ENCODE measurements around the gene NCBP2L.

DNA sequence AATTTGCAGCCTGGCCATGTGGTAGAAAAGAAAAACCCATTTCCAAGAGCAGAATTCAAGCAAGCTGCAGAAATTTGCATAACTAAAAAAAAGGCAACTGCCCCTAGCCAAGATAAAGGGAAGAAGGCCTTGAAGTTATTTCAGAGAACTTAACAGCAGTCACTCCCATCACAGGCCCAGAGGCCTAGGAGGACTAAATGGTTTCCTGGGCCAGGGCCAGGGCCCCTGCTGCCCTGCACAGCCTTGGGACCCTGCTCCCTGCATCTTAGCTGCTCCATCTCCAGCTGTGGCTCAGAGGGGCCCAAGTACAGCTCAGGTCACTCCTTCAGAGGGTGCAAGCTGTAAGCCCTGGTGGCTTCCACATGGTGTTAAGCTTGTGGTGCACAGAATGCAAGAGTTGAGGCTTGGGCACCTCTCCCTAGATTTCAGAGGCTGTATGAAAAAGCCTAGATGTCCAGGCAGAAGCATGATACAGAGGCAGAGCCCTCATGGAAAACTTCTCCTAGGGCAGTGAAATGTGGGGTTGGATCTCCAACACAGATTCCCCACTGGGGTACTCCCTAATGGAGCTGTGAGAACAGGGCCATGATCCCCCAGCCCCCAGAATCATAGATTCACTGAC lies 41.5 kb downstream of the NCBP2L start:
- TF ChIP-seq, protein P1, sequence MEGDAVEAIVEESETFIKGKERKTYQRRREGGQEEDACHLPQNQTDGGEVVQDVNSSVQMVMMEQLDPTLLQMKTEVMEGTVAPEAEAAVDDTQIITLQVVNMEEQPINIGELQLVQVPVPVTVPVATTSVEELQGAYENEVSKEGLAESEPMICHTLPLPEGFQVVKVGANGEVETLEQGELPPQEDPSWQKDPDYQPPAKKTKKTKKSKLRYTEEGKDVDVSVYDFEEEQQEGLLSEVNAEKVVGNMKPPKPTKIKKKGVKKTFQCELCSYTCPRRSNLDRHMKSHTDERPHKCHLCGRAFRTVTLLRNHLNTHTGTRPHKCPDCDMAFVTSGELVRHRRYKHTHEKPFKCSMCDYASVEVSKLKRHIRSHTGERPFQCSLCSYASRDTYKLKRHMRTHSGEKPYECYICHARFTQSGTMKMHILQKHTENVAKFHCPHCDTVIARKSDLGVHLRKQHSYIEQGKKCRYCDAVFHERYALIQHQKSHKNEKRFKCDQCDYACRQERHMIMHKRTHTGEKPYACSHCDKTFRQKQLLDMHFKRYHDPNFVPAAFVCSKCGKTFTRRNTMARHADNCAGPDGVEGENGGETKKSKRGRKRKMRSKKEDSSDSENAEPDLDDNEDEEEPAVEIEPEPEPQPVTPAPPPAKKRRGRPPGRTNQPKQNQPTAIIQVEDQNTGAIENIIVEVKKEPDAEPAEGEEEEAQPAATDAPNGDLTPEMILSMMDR (IDR thresholded peaks at IDR 0.05), result no peak
- TF ChIP-seq, protein P2, sequence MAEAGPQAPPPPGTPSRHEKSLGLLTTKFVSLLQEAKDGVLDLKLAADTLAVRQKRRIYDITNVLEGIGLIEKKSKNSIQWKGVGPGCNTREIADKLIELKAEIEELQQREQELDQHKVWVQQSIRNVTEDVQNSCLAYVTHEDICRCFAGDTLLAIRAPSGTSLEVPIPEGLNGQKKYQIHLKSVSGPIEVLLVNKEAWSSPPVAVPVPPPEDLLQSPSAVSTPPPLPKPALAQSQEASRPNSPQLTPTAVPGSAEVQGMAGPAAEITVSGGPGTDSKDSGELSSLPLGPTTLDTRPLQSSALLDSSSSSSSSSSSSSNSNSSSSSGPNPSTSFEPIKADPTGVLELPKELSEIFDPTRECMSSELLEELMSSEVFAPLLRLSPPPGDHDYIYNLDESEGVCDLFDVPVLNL (CRISPR knock-in tag; IDR thresholded peaks at IDR 0.05; ENCODE audit: borderline replicate concordance, low read depth), result no peak
- TF ChIP-seq GABPB1 (CRISPR knock-in tag; IDR thresholded peaks at IDR 0.05), result no peak
- TF ChIP-seq, protein P3, sequence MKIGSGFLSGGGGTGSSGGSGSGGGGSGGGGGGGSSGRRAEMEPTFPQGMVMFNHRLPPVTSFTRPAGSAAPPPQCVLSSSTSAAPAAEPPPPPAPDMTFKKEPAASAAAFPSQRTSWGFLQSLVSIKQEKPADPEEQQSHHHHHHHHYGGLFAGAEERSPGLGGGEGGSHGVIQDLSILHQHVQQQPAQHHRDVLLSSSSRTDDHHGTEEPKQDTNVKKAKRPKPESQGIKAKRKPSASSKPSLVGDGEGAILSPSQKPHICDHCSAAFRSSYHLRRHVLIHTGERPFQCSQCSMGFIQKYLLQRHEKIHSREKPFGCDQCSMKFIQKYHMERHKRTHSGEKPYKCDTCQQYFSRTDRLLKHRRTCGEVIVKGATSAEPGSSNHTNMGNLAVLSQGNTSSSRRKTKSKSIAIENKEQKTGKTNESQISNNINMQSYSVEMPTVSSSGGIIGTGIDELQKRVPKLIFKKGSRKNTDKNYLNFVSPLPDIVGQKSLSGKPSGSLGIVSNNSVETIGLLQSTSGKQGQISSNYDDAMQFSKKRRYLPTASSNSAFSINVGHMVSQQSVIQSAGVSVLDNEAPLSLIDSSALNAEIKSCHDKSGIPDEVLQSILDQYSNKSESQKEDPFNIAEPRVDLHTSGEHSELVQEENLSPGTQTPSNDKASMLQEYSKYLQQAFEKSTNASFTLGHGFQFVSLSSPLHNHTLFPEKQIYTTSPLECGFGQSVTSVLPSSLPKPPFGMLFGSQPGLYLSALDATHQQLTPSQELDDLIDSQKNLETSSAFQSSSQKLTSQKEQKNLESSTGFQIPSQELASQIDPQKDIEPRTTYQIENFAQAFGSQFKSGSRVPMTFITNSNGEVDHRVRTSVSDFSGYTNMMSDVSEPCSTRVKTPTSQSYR (CRISPR knock-in tag; IDR thresholded peaks at IDR 0.05), result no peak
- no peak for TF ChIP-seq CREB1 (CRISPR knock-in tag; IDR thresholded peaks at IDR 0.05)
